DMS 273 (cell line): ENCODE results near the gene STYX.
"Not testable (repeated sequence)": the region's sequence is repeated elsewhere in the genome, so short reads cannot be mapped to it uniquely, and the experiment has no call there.

Source experiments
- DNase-seq: peaks from one replicate; lab custom pipeline; 2025; ENCODE audit not compliant: unreplicated experiment; lab: John Stamatoyannopoulos, UW

The STYX gene

GRCh38 chr14:52724360-52724644 lies 5.7 kb upstream of the STYX start:
- DNase-seq = no peak

- DNase-seq = not testable (repeated sequence)
Measured at GRCh38 chr14:52727509-52727908, 2.5 kb upstream of the STYX start.

- DNase-seq = not testable (repeated sequence)
Measured at GRCh38 chr14:52729035-52729434, 931 bp upstream of the STYX start.

- DNase-seq = no peak
Measured at GRCh38 chr14:52729585-52729924, 411 bp upstream of the STYX start.

GRCh38 chr14:52730709-52731111 lies 744 bp downstream of the STYX start:
- DNase-seq = no peak

GRCh38 chr14:52733824-52734223 lies 3.9 kb downstream of the STYX start:
- no peak for DNase-seq

- no peak for DNase-seq
Measured at GRCh38 chr14:52735921-52736489, 6.0 kb downstream of the STYX start.

GRCh38 chr14:52738409-52738808 lies 8.4 kb downstream of the STYX start:
- peak; percentile 8 for DNase-seq

GRCh38 chr14:52740751-52741150 lies 10.8 kb downstream of the STYX start:
- DNase-seq = no peak

- DNase-seq = no peak
Measured at GRCh38 chr14:52741865-52742264, 11.9 kb downstream of the STYX start.

GRCh38 chr14:52748647-52749292 lies 18.8 kb downstream of the STYX start:
- DNase-seq = no peak

GRCh38 chr14:52755607-52756316 lies 25.8 kb downstream of the STYX start:
- no peak for DNase-seq

- DNase-seq = no peak
Measured at GRCh38 chr14:52759145-52759544, 29.2 kb downstream of the STYX start.

- DNase-seq = not testable (repeated sequence)
Measured at GRCh38 chr14:52762923-52763322, 33.0 kb downstream of the STYX start.

- DNase-seq = no peak
Measured at GRCh38 chr14:52767058-52767833, 37.3 kb downstream of the STYX start.

- no peak for DNase-seq
Measured at GRCh38 chr14:52769887-52770286, 39.9 kb downstream of the STYX start.

GRCh38 chr14:52776816-52777215 lies 46.9 kb downstream of the STYX start:
- no peak for DNase-seq

GRCh38 chr14:52778702-52779101 lies 48.7 kb downstream of the STYX start:
- no peak for DNase-seq

GRCh38 chr14:52780893-52781292 lies 50.9 kb downstream of the STYX start:
- no peak for DNase-seq

- no peak for DNase-seq
Measured at GRCh38 chr14:52781629-52782028, 51.7 kb downstream of the STYX start.

- DNase-seq = no peak
Measured at GRCh38 chr14:52783206-52783605, 53.2 kb downstream of the STYX start.

- no peak for DNase-seq
Measured at GRCh38 chr14:52786887-52787286, 56.9 kb downstream of the STYX start.
